Measurements from ENCODE around the gene MAPK10.

DNA sequence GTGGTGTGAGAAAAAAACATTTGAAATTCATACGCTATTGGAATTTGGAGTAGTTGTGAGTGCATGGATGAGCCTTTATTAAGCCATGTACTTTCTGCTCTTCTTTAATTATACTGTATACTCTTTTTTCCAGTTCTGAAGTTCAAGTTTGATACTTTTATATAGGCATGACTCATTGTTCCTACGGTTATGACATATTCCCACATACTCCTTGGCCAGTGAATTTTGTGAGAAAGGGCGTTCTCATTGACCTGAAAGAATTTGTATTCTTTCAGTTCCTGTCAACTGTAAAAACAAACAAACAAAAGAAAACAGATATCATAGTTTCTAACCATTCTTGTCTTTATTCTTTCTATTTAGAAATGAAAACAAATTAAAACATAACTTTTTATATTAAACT is 407.3 kb downstream of the MAPK10 start:
- TF ChIP-seq, protein P1, sequence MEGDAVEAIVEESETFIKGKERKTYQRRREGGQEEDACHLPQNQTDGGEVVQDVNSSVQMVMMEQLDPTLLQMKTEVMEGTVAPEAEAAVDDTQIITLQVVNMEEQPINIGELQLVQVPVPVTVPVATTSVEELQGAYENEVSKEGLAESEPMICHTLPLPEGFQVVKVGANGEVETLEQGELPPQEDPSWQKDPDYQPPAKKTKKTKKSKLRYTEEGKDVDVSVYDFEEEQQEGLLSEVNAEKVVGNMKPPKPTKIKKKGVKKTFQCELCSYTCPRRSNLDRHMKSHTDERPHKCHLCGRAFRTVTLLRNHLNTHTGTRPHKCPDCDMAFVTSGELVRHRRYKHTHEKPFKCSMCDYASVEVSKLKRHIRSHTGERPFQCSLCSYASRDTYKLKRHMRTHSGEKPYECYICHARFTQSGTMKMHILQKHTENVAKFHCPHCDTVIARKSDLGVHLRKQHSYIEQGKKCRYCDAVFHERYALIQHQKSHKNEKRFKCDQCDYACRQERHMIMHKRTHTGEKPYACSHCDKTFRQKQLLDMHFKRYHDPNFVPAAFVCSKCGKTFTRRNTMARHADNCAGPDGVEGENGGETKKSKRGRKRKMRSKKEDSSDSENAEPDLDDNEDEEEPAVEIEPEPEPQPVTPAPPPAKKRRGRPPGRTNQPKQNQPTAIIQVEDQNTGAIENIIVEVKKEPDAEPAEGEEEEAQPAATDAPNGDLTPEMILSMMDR (IDR thresholded peaks at IDR 0.05; ENCODE audit: low read depth, low read length, poor library complexity, severe bottlenecking): no peak
- no peak for TF ChIP-seq EZH2phosphoT487 (IDR thresholded peaks at IDR 0.05; ENCODE audit: borderline replicate concordance, low read length)
